HepG2 (cell line): ENCODE measurements around the gene NME1. TPM values are rescaled to one million over a fixed set of nuclear protein-coding genes. Genes with fewer than 3 reads are reported as not detected.

Experiments used
- ATF3 ChIP-seq: sonication (generic); formaldehyde crosslinking; IDR thresholded peaks from 2 replicates; pipeline ENCODE4 v1.4.0; 2020; ENCODE audit warnings: missing genetic modification reagents
- CREM ChIP-seq, 2 experiments: sonication (generic) in 1 of 2; formaldehyde crosslinking in 1 of 2; IDR thresholded peaks; 2 replicates each; pipeline versions ENCODE4 v1.4.0 to v1.6.1; 2016 to 2020; ENCODE audit warnings: antibody characterized with exemption in 1 of 2, mild to moderate bottlenecking in 1 of 2, missing genetic modification reagents in 1 of 2
- HDAC1 ChIP-seq: sonication (generic); formaldehyde crosslinking; IDR thresholded peaks from 2 replicates; pipeline ENCODE4 v1.5.1; 2020; ENCODE audit warnings: mild to moderate bottlenecking, missing genetic modification reagents
- KLF12 ChIP-seq: sonication (generic); formaldehyde crosslinking; IDR thresholded peaks from 2 replicates; pipeline ENCODE4 v1.4.0; 2020; ENCODE audit warnings: missing genetic modification reagents, borderline replicate concordance
- MBNL3 ChIP-seq: fragments of 250-450 bp; sonication (Bioruptor Pico); conservative IDR thresholded peaks from 2 replicates; pipeline ENCODE4 v1.8.0; 2022; ENCODE audit warnings: mild to moderate bottlenecking, inconsistent platforms
- NR0B2 ChIP-seq: sonication (generic); formaldehyde crosslinking; IDR thresholded peaks from 2 replicates; pipeline ENCODE4 v1.4.0; 2020; ENCODE audit warnings: mild to moderate bottlenecking, missing genetic modification reagents
- RBM22 ChIP-seq: fragments of 200-400 bp; formaldehyde crosslinking; optimal IDR thresholded peaks from 2 replicates; pipeline ENCODE3; 2017; ENCODE audit warnings: mild to moderate bottlenecking, low read length, moderate library complexity
- SP1 ChIP-seq, 2 experiments: fragments of 450-650 bp in 1 of 2; sonication (generic) in 1 of 2; formaldehyde crosslinking in 1 of 2; IDR thresholded peaks; 2 replicates each; pipeline versions ENCODE4 v1.4.0 to v1.6.1; 2016 to 2020; ENCODE audit warnings: missing genetic modification reagents in 1 of 2
- TEAD2 ChIP-seq: sonication (generic); formaldehyde crosslinking; IDR thresholded peaks from 2 replicates; pipeline ENCODE4 v1.9.0; 2021; ENCODE audit warnings: missing genetic modification reagents
- TGIF2 ChIP-seq: IDR thresholded peaks from 2 replicates; pipeline ENCODE4 v1.6.1; 2016; ENCODE audit warnings: control low read depth, missing compliant biosample characterization
- THAP11 ChIP-seq: IDR thresholded peaks from 2 replicates; pipeline ENCODE4 v1.6.1; 2016; ENCODE audit warnings: missing biosample characterization, missing genetic modification reagents
- ZFP36L2 ChIP-seq: sonication (generic); formaldehyde crosslinking; IDR thresholded peaks from 2 replicates; pipeline ENCODE4 v1.4.0; 2020; ENCODE audit warnings: missing genetic modification reagents
- ZFYVE20 ChIP-seq: sonication (generic); formaldehyde crosslinking; IDR thresholded peaks from 2 replicates; pipeline ENCODE4 v1.8.0; 2023; ENCODE audit warnings: low read depth, mild to moderate bottlenecking, moderate library complexity, missing genetic modification reagents, borderline replicate concordance
- ZNF451 ChIP-seq: sonication (generic); formaldehyde crosslinking; IDR thresholded peaks from 2 replicates; pipeline ENCODE4 v1.5.0; 2020; ENCODE audit warnings: mild to moderate bottlenecking, missing genetic modification reagents
- ZNF556 ChIP-seq: sonication (generic); formaldehyde crosslinking; IDR thresholded peaks from 2 replicates; pipeline ENCODE4 v1.4.0; 2020; ENCODE audit warnings: mild to moderate bottlenecking, missing genetic modification reagents, borderline replicate concordance
- ZNF770 ChIP-seq: sonication (generic); formaldehyde crosslinking; IDR thresholded peaks from 2 replicates; pipeline ENCODE4 v1.5.0; 2020; ENCODE audit warnings: mild to moderate bottlenecking, missing genetic modification reagents
- polyA plus RNA-seq, 8 experiments: library from polyadenylated mRNA; depleted of rRNA in 3 of 8; stranded (reverse) in 7 of 8; unstranded in 1 of 8; fragments of >200 nt; fragmentation: Illumina TruSeq in 4 of 8; extraction: Trizol in 4 of 8; gene quantifications; 2 replicates each; pipeline versions ENCODE4 v1.2.1 to v1.2.3, GENCODE V29; 2011 to 2016; ENCODE audit warnings: low read depth in 4 of 8, missing spikeins in 1 of 8, mixed read lengths in 1 of 8; ENCODE audit not compliant: insufficient read depth in 1 of 8
- total RNA-seq, 5 experiments: library from RNA; depleted of rRNA; stranded (reverse); fragments of >200 nt; fragmentation: Illumina TruSeq; extraction: Trizol; gene quantifications; 2 replicates each; pipeline ENCODE4 v1.2.3, GENCODE V29; 2016; ENCODE audit warnings: low read depth in 1 of 5
- TF ChIP-seq, protein P1 (sequence below): IDR thresholded peaks from 2 replicates; pipeline ENCODE4 v1.6.1; 2016; ENCODE audit warnings: missing compliant biosample characterization, missing genetic modification reagents, borderline replicate concordance
- TF ChIP-seq, protein P2 (sequence below), 2 experiments: sonication (generic) in 1 of 2; formaldehyde crosslinking in 1 of 2; IDR thresholded peaks; 2 replicates each; pipeline versions ENCODE4 v1.6.1 to v1.9.0; 2014 to 2022; ENCODE audit warnings: antibody characterized with exemption in 1 of 2, borderline replicate concordance in 1 of 2, inconsistent platforms in 1 of 2, low read depth in 1 of 2, missing genetic modification reagents in 1 of 2

Gene NME1
- total and polyA plus RNA-seq, 2 of the 13 experiments (the other 11 are each of a cell fraction or from before 2014, with no cell fraction given) = 295 to 516 TPM

DNA sequence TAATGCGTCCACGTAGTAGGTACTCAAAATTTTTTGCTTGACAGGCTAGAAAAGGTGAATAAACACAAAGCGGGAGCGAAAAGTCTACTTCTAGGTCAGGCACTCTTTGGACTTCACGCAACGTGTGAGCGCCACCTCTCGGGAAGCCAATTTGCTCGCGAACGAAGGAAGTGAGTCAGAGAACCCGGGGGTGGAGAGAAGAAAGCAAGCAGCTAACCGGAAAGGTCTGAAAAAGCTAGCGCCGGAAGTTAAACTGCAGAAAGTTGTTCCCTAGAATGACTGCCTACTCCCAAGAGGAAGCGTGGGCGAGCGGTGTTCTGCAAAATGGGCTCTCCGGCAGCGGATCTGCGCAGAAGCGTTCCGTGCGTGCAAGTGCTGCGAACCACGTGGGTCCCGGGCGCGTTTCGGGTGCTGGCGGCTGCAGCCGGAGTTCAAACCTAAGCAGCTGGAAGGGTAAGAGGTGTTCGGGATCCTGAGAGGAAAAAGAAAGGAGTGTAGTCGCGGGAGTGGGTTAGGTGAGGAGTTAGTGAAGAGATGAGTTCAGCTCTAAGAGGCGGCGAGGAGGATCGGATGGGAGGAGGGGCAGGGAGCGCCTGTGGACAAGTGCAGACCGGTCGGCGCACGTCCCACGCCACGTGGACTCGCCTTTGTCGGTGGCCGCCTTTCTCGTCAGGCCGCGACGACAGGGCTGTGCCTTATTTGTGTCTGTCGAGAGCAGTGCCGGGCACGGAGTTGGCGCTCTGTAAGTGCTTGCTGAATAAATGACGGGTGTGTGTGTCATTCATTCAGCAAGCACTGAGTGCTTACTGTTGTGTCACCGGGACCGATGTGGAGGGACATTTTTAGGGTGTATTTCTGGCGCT, at the start of gene NME1 (continued):
- TF ChIP-seq HDAC1 (CRISPR knock-in tag) (peak; percentile 100), RBM22 (peak; percentile 88), ATF3 (CRISPR knock-in tag) (peak; percentile 88), THAP11 (peak; percentile 98), KLF12 (CRISPR knock-in tag) (peak; percentile 98; the same call in 1 of the 2 replicates), ZFYVE20 (no peak), ZFP36L2 (CRISPR knock-in tag) (peak; percentile 82; the same call in 1 of the 2 replicates), TEAD2 (no peak), TGIF2 (peak; percentile 99), ZNF770 (CRISPR knock-in tag) (peak; percentile 82), MBNL3 (no peak), CREM (IDR thresholded peaks at IDR 0.05) (peak; percentile 94), CREM (CRISPR knock-in tag; IDR thresholded peaks at IDR 0.05) (peak; percentile 61; the same call in 1 of the 2 replicates), SP1 (IDR thresholded peaks at IDR 0.05) (no peak), SP1 (CRISPR knock-in tag; IDR thresholded peaks at IDR 0.05) (peak; percentile 97), NR0B2 (CRISPR knock-in tag) (peak; percentile 100), ZNF451 (CRISPR knock-in tag) (peak; percentile 97), ZNF556 (CRISPR knock-in tag) (peak; percentile 100)
- TF ChIP-seq, protein P1, sequence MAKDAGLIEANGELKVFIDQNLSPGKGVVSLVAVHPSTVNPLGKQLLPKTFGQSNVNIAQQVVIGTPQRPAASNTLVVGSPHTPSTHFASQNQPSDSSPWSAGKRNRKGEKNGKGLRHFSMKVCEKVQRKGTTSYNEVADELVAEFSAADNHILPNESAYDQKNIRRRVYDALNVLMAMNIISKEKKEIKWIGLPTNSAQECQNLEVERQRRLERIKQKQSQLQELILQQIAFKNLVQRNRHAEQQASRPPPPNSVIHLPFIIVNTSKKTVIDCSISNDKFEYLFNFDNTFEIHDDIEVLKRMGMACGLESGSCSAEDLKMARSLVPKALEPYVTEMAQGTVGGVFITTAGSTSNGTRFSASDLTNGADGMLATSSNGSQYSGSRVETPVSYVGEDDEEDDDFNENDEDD (CRISPR knock-in tag) = peak; percentile 88
- TF ChIP-seq, protein P2, sequence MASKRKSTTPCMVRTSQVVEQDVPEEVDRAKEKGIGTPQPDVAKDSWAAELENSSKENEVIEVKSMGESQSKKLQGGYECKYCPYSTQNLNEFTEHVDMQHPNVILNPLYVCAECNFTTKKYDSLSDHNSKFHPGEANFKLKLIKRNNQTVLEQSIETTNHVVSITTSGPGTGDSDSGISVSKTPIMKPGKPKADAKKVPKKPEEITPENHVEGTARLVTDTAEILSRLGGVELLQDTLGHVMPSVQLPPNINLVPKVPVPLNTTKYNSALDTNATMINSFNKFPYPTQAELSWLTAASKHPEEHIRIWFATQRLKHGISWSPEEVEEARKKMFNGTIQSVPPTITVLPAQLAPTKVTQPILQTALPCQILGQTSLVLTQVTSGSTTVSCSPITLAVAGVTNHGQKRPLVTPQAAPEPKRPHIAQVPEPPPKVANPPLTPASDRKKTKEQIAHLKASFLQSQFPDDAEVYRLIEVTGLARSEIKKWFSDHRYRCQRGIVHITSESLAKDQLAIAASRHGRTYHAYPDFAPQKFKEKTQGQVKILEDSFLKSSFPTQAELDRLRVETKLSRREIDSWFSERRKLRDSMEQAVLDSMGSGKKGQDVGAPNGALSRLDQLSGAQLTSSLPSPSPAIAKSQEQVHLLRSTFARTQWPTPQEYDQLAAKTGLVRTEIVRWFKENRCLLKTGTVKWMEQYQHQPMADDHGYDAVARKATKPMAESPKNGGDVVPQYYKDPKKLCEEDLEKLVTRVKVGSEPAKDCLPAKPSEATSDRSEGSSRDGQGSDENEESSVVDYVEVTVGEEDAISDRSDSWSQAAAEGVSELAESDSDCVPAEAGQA (IDR thresholded peaks at IDR 0.05; ENCODE audit: low read depth) = peak; percentile 95
- TF ChIP-seq, protein P2 (CRISPR knock-in tag; IDR thresholded peaks at IDR 0.05; ENCODE audit: borderline replicate concordance) = peak; percentile 98
